NOMO-1 treated with DMSO at 0.1 percent for 48 hours (cell line): ENCODE results near the gene DOK7.
"Not testable (repeated sequence)": the region's sequence is repeated elsewhere in the genome, so short reads cannot be mapped to it uniquely, and the experiment has no call there.

Experiments
- DNase-seq: peaks from one replicate; lab custom pipeline; 2025; ENCODE audit not compliant: unreplicated experiment; lab: John Stamatoyannopoulos, UW

The DOK7 gene

DNA sequence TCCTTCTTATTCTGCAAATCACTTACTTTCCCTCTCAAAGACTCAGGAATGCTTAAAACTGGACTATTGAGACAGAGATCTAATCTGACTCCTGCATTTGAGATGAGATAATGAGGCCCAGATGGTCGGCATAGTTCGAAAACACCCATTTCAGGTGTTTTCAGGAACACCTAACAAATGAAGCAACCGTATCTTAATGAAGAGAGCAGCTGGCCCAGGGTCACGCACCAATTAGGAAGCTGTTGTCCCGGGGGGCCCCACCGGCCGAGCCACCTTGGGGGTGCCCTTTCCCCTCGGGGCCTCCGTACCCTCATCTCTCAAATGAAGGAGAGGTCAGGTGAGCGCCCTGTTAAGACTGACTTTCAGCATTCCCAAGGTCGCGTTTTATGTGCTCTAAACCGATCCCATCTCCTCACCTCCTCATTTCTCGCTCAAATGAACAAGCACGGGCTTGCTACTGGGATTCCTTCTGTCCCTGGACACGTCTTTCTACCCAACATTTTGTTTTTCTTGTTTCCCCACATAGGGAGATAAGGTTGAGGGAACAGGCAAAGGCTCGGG, 68.3 kb downstream of the DOK7 start:
- DNase-seq: no peak

GRCh38 chr4:3531879-3532750, 69.0 kb downstream of the DOK7 start, which contains the start of gene LRPAP1:
LRPAP1 (minus strand) TSS chr4:3532422; CDS start chr4:3532412, 10 bp downstream.
- DNase-seq: peak; percentile 78

DNA sequence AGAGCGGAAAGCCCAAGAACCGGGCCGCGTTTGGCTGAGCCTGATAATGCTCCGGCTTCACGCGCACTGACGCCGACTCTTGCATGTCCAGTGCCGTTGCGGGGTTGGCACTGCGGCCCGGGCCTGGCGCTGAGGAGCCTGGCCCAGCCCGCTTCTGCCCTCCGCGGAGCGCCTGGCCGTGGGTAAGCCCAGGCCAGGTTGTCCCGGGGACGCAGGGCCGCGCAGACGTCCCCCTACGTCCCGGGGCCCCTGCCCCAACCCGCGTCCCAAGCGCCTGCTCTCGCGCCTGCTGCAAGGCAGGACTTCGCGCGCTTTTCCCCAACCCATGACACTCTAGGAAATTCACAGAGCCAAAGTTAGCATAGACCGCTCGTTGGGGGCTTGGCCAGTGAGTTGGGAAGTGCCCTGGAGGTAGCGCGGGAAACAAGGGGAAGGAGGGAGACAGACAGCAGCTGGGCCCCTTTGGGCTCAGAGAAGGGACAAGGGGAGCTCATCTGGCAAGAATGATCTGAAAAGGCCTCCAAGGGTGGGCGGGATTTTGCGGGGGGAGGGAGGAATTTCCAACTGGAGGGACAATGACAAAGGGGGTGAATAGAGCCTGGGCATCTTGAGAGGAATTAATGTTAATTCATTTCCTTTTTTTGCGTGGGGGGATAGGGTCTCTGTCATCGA, 69.8 kb downstream of the DOK7 start:
- DNase-seq: no peak

DNA sequence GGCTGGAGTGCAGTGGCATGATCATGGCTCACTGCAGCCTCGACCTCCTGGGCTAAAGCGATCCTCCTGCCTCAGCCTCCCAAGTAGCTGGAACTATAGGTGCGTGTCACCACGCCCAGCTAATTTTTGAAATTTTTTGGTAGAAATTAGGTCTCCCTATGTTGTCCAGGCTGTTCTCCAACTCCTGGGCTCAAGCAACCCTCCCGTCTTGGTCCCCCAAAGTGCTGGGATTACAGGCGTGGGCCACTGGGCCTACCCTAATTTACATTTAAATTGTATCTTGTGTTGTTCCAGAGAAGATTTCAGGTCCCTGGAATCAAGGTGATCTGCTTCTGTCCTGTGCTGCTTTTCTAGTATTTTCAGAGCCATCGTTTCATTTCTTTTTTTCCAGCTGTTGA, 70.3 kb downstream of the DOK7 start:
- DNase-seq: no peak

GRCh38 chr4:3535812-3536211, 72.7 kb downstream of the DOK7 start:
- not testable (repeated sequence) for DNase-seq

DNA sequence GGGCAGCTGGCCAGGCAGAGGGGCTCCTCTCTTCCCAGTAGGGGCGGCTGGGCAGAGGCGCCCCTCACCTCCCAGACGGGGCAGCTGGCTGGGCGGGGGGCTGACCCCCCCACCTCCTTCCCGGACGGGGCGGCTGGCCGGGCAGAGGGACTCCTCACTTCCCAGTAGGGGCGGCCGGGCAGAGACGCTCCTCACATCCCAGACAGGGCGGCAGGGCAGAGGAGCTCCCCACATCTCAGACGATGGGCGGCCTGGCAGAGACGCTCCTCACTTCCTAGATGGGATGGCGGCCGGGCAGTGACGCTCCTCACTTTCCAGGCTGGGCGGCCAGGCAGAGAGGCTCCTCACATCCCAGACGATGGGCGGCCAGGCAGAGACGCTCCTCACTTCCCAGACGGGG, 75.8 kb downstream of the DOK7 start:
- not testable (repeated sequence) for DNase-seq

DNA sequence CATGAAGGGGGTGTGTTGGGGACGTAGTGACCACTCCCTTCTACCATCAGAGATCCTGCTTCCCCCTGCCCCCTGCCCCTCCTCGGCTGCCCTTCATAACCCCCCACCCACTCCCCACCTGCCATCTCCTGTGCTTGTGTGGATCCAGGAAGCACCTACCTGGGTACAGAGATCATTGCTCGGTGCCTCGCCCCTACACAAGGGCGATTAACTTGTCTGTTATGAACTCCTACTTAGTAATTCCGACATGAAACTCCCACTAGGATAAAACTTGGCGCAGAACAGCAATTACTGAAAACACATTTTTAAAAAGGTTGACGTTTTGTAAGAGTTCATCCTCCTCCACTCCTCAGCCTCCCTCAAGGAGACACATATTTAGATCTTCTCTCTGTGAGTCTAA, 80.3 kb downstream of the DOK7 start:
- DNase-seq: not testable (repeated sequence)
